HCT116 (cell line): ENCODE measurements around the gene TNIK.

Source experiments
- ATF3 ChIP-seq: IDR thresholded peaks from 2 replicates; pipeline ENCODE4 v1.6.1; 2012
- CTCF ChIP-seq, 3 experiments: fragments of 200-600 bp in 1 of 3; sonication (generic) in 1 of 3; IDR thresholded peaks in 2 of 3; conservative IDR thresholded peaks in 1 of 3; 2 replicates each; pipeline ENCODE4 v1.5.1; 2012 to 2017; ENCODE audit warnings: low read depth in 2 of 3, low read length in 2 of 3, antibody characterized with exemption in 1 of 3, borderline replicate concordance in 1 of 3, control low read depth in 1 of 3, mild to moderate bottlenecking in 1 of 3, mixed read lengths in 1 of 3, mixed run types in 1 of 3, moderate library complexity in 1 of 3; ENCODE audit not compliant: insufficient read depth in 1 of 3
- EGR1 ChIP-seq: IDR thresholded peaks from 2 replicates; pipeline ENCODE4 v1.6.1; 2012; ENCODE audit warnings: low read depth
- EZH2 ChIP-seq: fragments of 200-600 bp; sonication (generic); IDR thresholded peaks from 2 replicates; pipeline ENCODE4 v1.6.1; 2017; ENCODE audit warnings: antibody characterized with exemption, mixed run types
- POLR2A ChIP-seq: IDR thresholded peaks from 2 replicates; pipeline ENCODE4 v1.7.0; 2011; ENCODE audit warnings: borderline replicate concordance; ENCODE audit not compliant: insufficient read depth, insufficient read length; ENCODE audit errors: extremely low read depth
- POLR2AphosphoS5 ChIP-seq: IDR thresholded peaks from 2 replicates; pipeline ENCODE4 v1.6.1; 2011; ENCODE audit warnings: mild to moderate bottlenecking, low read depth, low read length, moderate library complexity
- REST ChIP-seq: IDR thresholded peaks from 2 replicates; pipeline ENCODE4 v1.6.1; 2012; ENCODE audit warnings: low read depth
- YY1 ChIP-seq: IDR thresholded peaks from 2 replicates; pipeline ENCODE4 v1.6.1; 2011; ENCODE audit warnings: low read length, low read depth, moderate library complexity, mild to moderate bottlenecking; ENCODE audit not compliant: insufficient replicate concordance; ENCODE audit errors: extremely low read depth

- TF ChIP-seq REST (no peak), CTCF (IDR thresholded peaks at IDR 0.05 in 2 of 3, conservative IDR thresholded peaks at IDR 0.05 in 1 of 3; ENCODE audit: borderline replicate concordance in 1 of 3, insufficient read depth in 1 of 3, low read depth in 2 of 3, low read length in 2 of 3) (no peak), POLR2AphosphoS5 (no peak), YY1 (no peak), POLR2A (no peak), EZH2 (no peak), EGR1 (no peak), ATF3 (no peak)
Observed at GRCh38 chr3:171077261-171077660, 382.9 kb downstream of the TNIK start.
